HCT116 (cell line): Measurements from ENCODE around the gene PIK3R4.

ENCODE experiments used
- CEBPB ChIP-seq: IDR thresholded peaks from 2 replicates; pipeline ENCODE4 v1.6.1; 2012; ENCODE audit warnings: low read depth
- CTCF ChIP-seq, 3 experiments: fragments of 200-600 bp in 1 of 3; sonication (generic) in 1 of 3; IDR thresholded peaks in 2 of 3; conservative IDR thresholded peaks in 1 of 3; 2 replicates each; pipeline ENCODE4 v1.5.1; 2012 to 2017; ENCODE audit warnings: low read depth in 2 of 3, low read length in 2 of 3, antibody characterized with exemption in 1 of 3, borderline replicate concordance in 1 of 3, control low read depth in 1 of 3, mild to moderate bottlenecking in 1 of 3, mixed read lengths in 1 of 3, mixed run types in 1 of 3, moderate library complexity in 1 of 3; ENCODE audit not compliant: insufficient read depth in 1 of 3
- EGR1 ChIP-seq: IDR thresholded peaks from 2 replicates; pipeline ENCODE4 v1.6.1; 2012; ENCODE audit warnings: low read depth
- EZH2phosphoT487 ChIP-seq: fragments of 200-600 bp; IDR thresholded peaks from 2 replicates; pipeline ENCODE4 v1.6.1; 2018; ENCODE audit warnings: antibody characterized with exemption, borderline replicate concordance
- POLR2A ChIP-seq: IDR thresholded peaks from 2 replicates; pipeline ENCODE4 v1.7.0; 2011; ENCODE audit warnings: borderline replicate concordance; ENCODE audit not compliant: insufficient read depth, insufficient read length; ENCODE audit errors: extremely low read depth
- SP1 ChIP-seq: IDR thresholded peaks from 2 replicates; pipeline ENCODE4 v1.6.1; 2012; ENCODE audit warnings: low read depth
- SRF ChIP-seq: IDR thresholded peaks from 2 replicates; pipeline ENCODE4 v1.6.1; 2012; ENCODE audit warnings: low read depth
- ZBTB33 ChIP-seq: IDR thresholded peaks from 2 replicates; pipeline ENCODE4 v1.6.1; 2011; ENCODE audit warnings: mild to moderate bottlenecking, low read length, moderate library complexity; ENCODE audit not compliant: insufficient replicate concordance; ENCODE audit errors: extremely low read depth

- TF ChIP-seq SRF = no peak
- no peak for TF ChIP-seq POLR2A
- TF ChIP-seq EGR1 = no peak
- TF ChIP-seq CTCF (IDR thresholded peaks at IDR 0.05 in 2 of 3, conservative IDR thresholded peaks at IDR 0.05 in 1 of 3; ENCODE audit: borderline replicate concordance in 1 of 3, insufficient read depth in 1 of 3, low read depth in 2 of 3, low read length in 2 of 3) = peak; percentile 82 to 86 (median 83)
- TF ChIP-seq ZBTB33 = no peak
- no peak for TF ChIP-seq CEBPB
- TF ChIP-seq SP1 = no peak
- no peak for TF ChIP-seq EZH2phosphoT487
Measured at GRCh38 chr3:130759692-130760338, 13.2 kb upstream of the PIK3R4 start.
